DND-41 (cell line): Measurements from ENCODE around the gene PHLPP1.

Experiments
- ATAC-seq: fragments of 200-7000 bp; cut with Tn5 transposase; 3 replicates; pipeline ENCODE4 v1.9.1; 2021; ENCODE audit warnings: low read depth; ENCODE audit not compliant: insufficient read depth
- DNase-seq: peaks from one replicate; pipeline ENCODE4 v3.0.0-alpha.2; 2020
- H2AFZ ChIP-seq: 2 replicates; pipeline ENCODE4 v1.6.0; 2012; ENCODE audit warnings: low read depth, low read length
- H3K27ac ChIP-seq: 2 replicates; pipeline ENCODE4 v1.5.1; 2012; ENCODE audit warnings: low read length, inconsistent platforms
- H3K27me3 ChIP-seq: fragments of 200-600 bp; sonication (generic); 2 replicates; pipeline ENCODE4 v1.6.0; 2012; ENCODE audit warnings: low read length, mild to moderate bottlenecking, inconsistent platforms; ENCODE audit not compliant: insufficient read depth, poor library complexity
- H3K36me3 ChIP-seq: 2 replicates; pipeline ENCODE4 v1.5.1; 2012; ENCODE audit warnings: low read length, inconsistent platforms; ENCODE audit not compliant: insufficient read depth
- H3K4me1 ChIP-seq: 2 replicates; pipeline ENCODE4 v1.5.1; 2012; ENCODE audit warnings: mild to moderate bottlenecking, low read length; ENCODE audit not compliant: insufficient read depth
- H3K4me2 ChIP-seq: 2 replicates; pipeline ENCODE4 v1.6.0; 2012; ENCODE audit warnings: mild to moderate bottlenecking, moderate library complexity, low read length, inconsistent platforms; ENCODE audit not compliant: insufficient read depth
- H3K4me3 ChIP-seq, 2 experiments: fragments of 200-600 bp in 1 of 2; shearing (Covaris generic) in 1 of 2; 2 replicates each; pipeline ENCODE4 v1.5.1; 2012 to 2016; ENCODE audit warnings: inconsistent platforms in 2 of 2, low read length in 2 of 2, mild to moderate bottlenecking in 2 of 2, low read depth in 1 of 2, moderate library complexity in 1 of 2
- H3K79me2 ChIP-seq: 2 replicates; pipeline ENCODE4 v1.6.0; 2012; ENCODE audit warnings: low read length, inconsistent platforms; ENCODE audit not compliant: insufficient read depth
- H3K9ac ChIP-seq: 2 replicates; pipeline ENCODE4 v1.6.0; 2012; ENCODE audit warnings: low read depth, mild to moderate bottlenecking, inconsistent platforms, low read length, moderate library complexity
- H3K9me3 ChIP-seq: 2 replicates; pipeline ENCODE4 v1.5.1; 2012; ENCODE audit warnings: low read length, moderate library complexity, mild to moderate bottlenecking, inconsistent platforms; ENCODE audit not compliant: insufficient read depth, severe bottlenecking
- H4K20me1 ChIP-seq: 2 replicates; pipeline ENCODE4 v1.6.0; 2012; ENCODE audit warnings: low read length; ENCODE audit not compliant: insufficient read depth
- EZH2 ChIP-seq: IDR thresholded peaks from 3 replicates; pipeline ENCODE4 v1.6.1; 2012; ENCODE audit warnings: borderline replicate concordance, low read depth, mild to moderate bottlenecking, moderate library complexity, low read length, inconsistent platforms; ENCODE audit not compliant: severe bottlenecking
- TF ChIP-seq, protein P1 (sequence below): IDR thresholded peaks from 2 replicates; pipeline ENCODE4 v1.5.1; 2012; ENCODE audit warnings: borderline replicate concordance, low read length, moderate library complexity, mild to moderate bottlenecking; ENCODE audit not compliant: poor library complexity, severe bottlenecking; ENCODE audit errors: extremely low read depth

The PHLPP1 gene

DNA sequence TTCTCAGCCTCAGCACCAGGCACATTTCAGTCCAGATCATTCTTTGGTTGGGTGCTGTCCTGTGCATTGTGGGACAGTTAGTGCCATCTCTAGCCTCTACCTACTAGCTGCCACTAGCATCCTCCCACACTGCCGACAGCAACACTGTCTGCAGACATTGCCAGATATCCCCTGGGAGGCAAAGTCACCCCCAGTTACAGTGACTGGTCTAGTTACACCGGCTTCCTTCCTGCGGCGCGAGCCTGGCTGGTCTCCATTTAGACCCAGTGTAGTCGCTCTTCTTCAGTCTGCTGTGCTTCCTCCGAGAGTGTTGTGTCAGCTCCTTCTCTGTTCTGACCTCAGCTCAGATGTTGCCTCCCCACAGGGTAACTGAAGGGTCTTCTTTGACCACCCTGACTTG is 283.1 kb downstream of the PHLPP1 start:
- no peaks in the 10 kb centered on the region for H3K9me3 ChIP-seq
- H3K79me2 ChIP-seq: no peaks in the 10 kb centered on the region
- no peak for TF ChIP-seq EZH2
- TF ChIP-seq, protein P1, sequence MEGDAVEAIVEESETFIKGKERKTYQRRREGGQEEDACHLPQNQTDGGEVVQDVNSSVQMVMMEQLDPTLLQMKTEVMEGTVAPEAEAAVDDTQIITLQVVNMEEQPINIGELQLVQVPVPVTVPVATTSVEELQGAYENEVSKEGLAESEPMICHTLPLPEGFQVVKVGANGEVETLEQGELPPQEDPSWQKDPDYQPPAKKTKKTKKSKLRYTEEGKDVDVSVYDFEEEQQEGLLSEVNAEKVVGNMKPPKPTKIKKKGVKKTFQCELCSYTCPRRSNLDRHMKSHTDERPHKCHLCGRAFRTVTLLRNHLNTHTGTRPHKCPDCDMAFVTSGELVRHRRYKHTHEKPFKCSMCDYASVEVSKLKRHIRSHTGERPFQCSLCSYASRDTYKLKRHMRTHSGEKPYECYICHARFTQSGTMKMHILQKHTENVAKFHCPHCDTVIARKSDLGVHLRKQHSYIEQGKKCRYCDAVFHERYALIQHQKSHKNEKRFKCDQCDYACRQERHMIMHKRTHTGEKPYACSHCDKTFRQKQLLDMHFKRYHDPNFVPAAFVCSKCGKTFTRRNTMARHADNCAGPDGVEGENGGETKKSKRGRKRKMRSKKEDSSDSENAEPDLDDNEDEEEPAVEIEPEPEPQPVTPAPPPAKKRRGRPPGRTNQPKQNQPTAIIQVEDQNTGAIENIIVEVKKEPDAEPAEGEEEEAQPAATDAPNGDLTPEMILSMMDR: no peak
- H2AFZ ChIP-seq: no peak overlapping the region
- DNase-seq (no peak), ATAC-seq (no peak)
- no peaks in the 10 kb centered on the region for H3K36me3 ChIP-seq
- H3K9ac ChIP-seq: no peak overlapping the region
- H3K4me3 ChIP-seq: no peak overlapping the region
- no peak overlapping the region for H3K4me2 ChIP-seq
- H3K27me3 ChIP-seq: no peaks in the 10 kb centered on the region
- no peaks in the 10 kb centered on the region for H3K4me1 ChIP-seq
- H4K20me1 ChIP-seq: no peaks in the 10 kb centered on the region
- no peak overlapping the region for H3K27ac ChIP-seq

DNA sequence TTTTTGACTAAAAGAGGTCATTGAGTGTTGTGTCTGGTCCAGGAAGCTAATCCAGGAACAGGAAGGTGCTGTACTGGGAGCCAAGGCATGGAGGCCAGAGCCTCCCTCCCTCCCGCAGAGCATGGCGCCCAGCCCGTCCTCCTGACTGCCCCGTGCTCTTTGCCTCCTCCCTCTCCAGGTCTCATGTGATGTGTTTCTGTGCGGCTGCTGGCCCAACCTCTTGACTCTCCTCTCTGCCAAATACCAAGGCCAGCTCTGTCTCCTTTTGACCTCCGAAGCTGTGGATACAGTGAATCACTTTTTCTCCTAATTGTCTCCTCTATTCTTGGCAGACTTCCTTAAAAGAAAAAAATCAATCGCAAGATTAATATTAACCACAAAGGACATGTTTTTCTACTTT is 284.1 kb downstream of the PHLPP1 start:
- Histone ChIP-seq H3K9me3 (no peaks in the 10 kb centered on the region), H3K79me2 (no peaks in the 10 kb centered on the region), H3K4me1 (no peaks in the 10 kb centered on the region), H3K4me3 (no peak overlapping the region), H4K20me1 (no peaks in the 10 kb centered on the region), H2AFZ (no peak overlapping the region), H3K27ac (no peak overlapping the region), H3K9ac (no peak overlapping the region), H3K27me3 (no peaks in the 10 kb centered on the region), H3K4me2 (no peak overlapping the region), H3K36me3 (no peaks in the 10 kb centered on the region)
- DNase-seq (no peak), ATAC-seq (no peak)
- TF ChIP-seq, protein P1: no peak
- TF ChIP-seq EZH2: no peak

DNA sequence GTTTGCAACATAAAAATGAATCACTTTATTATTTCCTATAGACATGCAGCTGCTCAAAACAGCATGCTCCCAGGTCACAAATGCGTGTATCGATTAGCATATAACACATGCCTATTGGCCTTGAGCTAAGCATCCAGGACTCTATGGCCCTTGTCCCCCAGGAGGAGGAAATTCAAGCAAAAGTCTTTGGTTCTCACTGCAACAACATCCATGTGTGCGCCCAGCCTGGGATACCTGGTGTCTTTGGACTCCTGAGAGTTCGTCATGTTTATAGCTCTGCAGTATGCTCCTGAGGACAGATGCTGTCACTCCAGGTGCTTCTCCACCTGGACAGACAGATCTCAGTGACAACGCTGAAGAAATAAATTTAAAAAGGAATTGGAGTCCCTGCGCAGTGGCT is 284.6 kb downstream of the PHLPP1 start:
- H3K36me3 ChIP-seq: no peaks in the 10 kb centered on the region
- no peak overlapping the region for H3K4me2 ChIP-seq
- H2AFZ ChIP-seq: no peak overlapping the region
- no peak overlapping the region for H3K27ac ChIP-seq
- no peak overlapping the region for H3K4me3 ChIP-seq
- no peaks in the 10 kb centered on the region for H3K27me3 ChIP-seq
- no peak overlapping the region for H3K9ac ChIP-seq
- H3K4me1 ChIP-seq: no peaks in the 10 kb centered on the region
- DNase-seq (no peak), ATAC-seq (no peak)
- no peaks in the 10 kb centered on the region for H3K79me2 ChIP-seq
- H4K20me1 ChIP-seq: no peaks in the 10 kb centered on the region
- H3K9me3 ChIP-seq: no peaks in the 10 kb centered on the region
- TF ChIP-seq, protein P1: no peak
- no peak for TF ChIP-seq EZH2

DNA sequence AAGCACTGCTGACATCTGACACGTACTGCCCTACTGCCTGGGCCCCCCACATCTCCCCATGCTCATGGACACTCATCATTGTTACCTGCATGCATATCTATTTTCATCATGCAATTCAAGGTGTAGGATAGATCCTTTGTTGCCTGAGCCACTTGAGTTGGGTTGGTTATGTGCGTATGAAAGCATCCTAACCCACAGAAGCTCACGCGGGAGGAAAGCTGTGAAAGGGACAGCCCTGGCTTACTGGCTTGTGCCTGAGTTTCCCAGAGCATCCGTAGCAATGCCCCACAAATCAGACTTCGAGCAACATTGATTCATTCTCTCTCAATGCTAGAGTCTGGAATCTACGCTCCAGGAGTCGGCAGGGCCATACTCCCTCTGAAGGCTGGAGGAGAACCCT is 285.5 kb downstream of the PHLPP1 start:
- ATAC-seq: no peak
- no peaks in the 10 kb centered on the region for H4K20me1 ChIP-seq
- H3K36me3 ChIP-seq: no peaks in the 10 kb centered on the region
- H3K4me3 ChIP-seq: no peak overlapping the region
- no peaks in the 10 kb centered on the region for H3K79me2 ChIP-seq
- no peak overlapping the region for H3K9ac ChIP-seq
- TF ChIP-seq, protein P1: no peak
- TF ChIP-seq EZH2: no peak
- no peaks in the 10 kb centered on the region for H3K9me3 ChIP-seq
- no peak overlapping the region for H3K4me2 ChIP-seq
- no peak overlapping the region for H2AFZ ChIP-seq
- DNase-seq: no peak
- H3K27me3 ChIP-seq: no peaks in the 10 kb centered on the region
- H3K4me1 ChIP-seq: no peaks in the 10 kb centered on the region
- no peak overlapping the region for H3K27ac ChIP-seq
